Neural crest cell (in vitro differentiated cells): Measurements from ENCODE around the gene CRB1. TPM values are rescaled to one million over a fixed set of nuclear protein-coding genes. Genes with fewer than 3 reads are reported as not detected.

Experiments used
- DNase-seq: peaks from one replicate; pipeline ENCODE4 v3.0.0; 2021; ENCODE audit warnings: low read depth, mixed read lengths, low spot score
- H3K27ac Mint-ChIP-seq: one replicate; pipeline ENCODE4 v1.8.0; 2021; ENCODE audit warnings: mild to moderate bottlenecking, mixed read lengths; ENCODE audit not compliant: unreplicated experiment
- H3K27me3 Mint-ChIP-seq: 2 replicates; pipeline ENCODE4 v1.8.0; 2021; ENCODE audit warnings: low read depth, mild to moderate bottlenecking, mixed read lengths
- H3K36me3 Mint-ChIP-seq: 2 replicates; pipeline ENCODE4 v1.8.0; 2021; ENCODE audit warnings: low read depth, mild to moderate bottlenecking, mixed read lengths
- H3K4me1 Mint-ChIP-seq: 2 replicates; pipeline ENCODE4 v1.8.0; 2021; ENCODE audit warnings: mixed read lengths
- H3K4me3 Mint-ChIP-seq: one replicate; pipeline ENCODE4 v1.8.0; 2021; ENCODE audit warnings: mild to moderate bottlenecking, mixed read lengths
- H3K9me3 Mint-ChIP-seq: 2 replicates; pipeline ENCODE4 v1.8.0; 2021; ENCODE audit warnings: mixed read lengths
- CTCF ChIP-seq: fragments of 200-600 bp; sonication (generic); conservative IDR thresholded peaks from 2 replicates; pipeline ENCODE4 v1.5.0; 2021; ENCODE audit warnings: antibody characterized with exemption, mild to moderate bottlenecking
- total RNA-seq: library from RNA; stranded (reverse); gene quantifications from 2 replicates; pipeline ENCODE4 v1.2.1, GENCODE V29; 2021

Gene CRB1
- total RNA-seq, 1 donor from 2014 or later: 1.9 TPM

- H3K9me3 Mint-ChIP-seq: no peaks in the 10 kb centered on the region
- DNase-seq: no peak
- no peak overlapping the region for H3K27ac Mint-ChIP-seq
- H3K27me3 Mint-ChIP-seq: no peaks in the 10 kb centered on the region
- no peaks in the 10 kb centered on the region for H3K4me1 Mint-ChIP-seq
- H3K36me3 Mint-ChIP-seq: no peaks in the 10 kb centered on the region
- no peak for TF ChIP-seq CTCF
- no peak overlapping the region for H3K4me3 Mint-ChIP-seq
Observed at GRCh38 chr1:197331565-197331964, 63.5 kb downstream of the CRB1 start.

- H3K36me3 Mint-ChIP-seq: no peaks in the 10 kb centered on the region
- H3K4me1 Mint-ChIP-seq: no peaks in the 10 kb centered on the region
- no peak for TF ChIP-seq CTCF
- H3K27me3 Mint-ChIP-seq: no peaks in the 10 kb centered on the region
- no peak overlapping the region for H3K4me3 Mint-ChIP-seq
- no peak for DNase-seq
- no peak overlapping the region for H3K27ac Mint-ChIP-seq
- no peaks in the 10 kb centered on the region for H3K9me3 Mint-ChIP-seq
Observed at GRCh38 chr1:197333041-197333440, 65.0 kb downstream of the CRB1 start.

- no peak overlapping the region for H3K4me3 Mint-ChIP-seq
- H3K27ac Mint-ChIP-seq: no peak overlapping the region
- no peak for TF ChIP-seq CTCF
- DNase-seq: no peak
- no peaks in the 10 kb centered on the region for H3K4me1 Mint-ChIP-seq
- no peaks in the 10 kb centered on the region for H3K27me3 Mint-ChIP-seq
- H3K9me3 Mint-ChIP-seq: no peaks in the 10 kb centered on the region
- no peaks in the 10 kb centered on the region for H3K36me3 Mint-ChIP-seq
Observed at GRCh38 chr1:197336571-197336970, 68.5 kb downstream of the CRB1 start.

- Mint-ChIP-seq H3K27ac (no peak overlapping the region), H3K27me3 (no peaks in the 10 kb centered on the region), H3K4me3 (no peak overlapping the region), H3K9me3 (no peaks in the 10 kb centered on the region), H3K36me3 (no peaks in the 10 kb centered on the region), H3K4me1 (no peaks in the 10 kb centered on the region)
- DNase-seq: no peak
- no peak for TF ChIP-seq CTCF
Observed at GRCh38 chr1:197339106-197340060, 71.3 kb downstream of the CRB1 start.

GRCh38 chr1:197341626-197342025 lies 73.6 kb downstream of the CRB1 start:
- Mint-ChIP-seq H3K9me3 (no peaks in the 10 kb centered on the region), H3K4me3 (no peak overlapping the region), H3K4me1 (no peaks in the 10 kb centered on the region), H3K27ac (no peak overlapping the region), H3K36me3 (no peaks in the 10 kb centered on the region), H3K27me3 (no peaks in the 10 kb centered on the region)
- no peak for TF ChIP-seq CTCF
- no peak for DNase-seq
